GM19025 (cell line): ENCODE measurements around the gene MYH1.
"Not testable (repeated sequence)": the region's sequence is repeated elsewhere in the genome, so short reads cannot be mapped to it uniquely, and the experiment has no call there.

Source experiments
- ATAC-seq: cut with Tn5 transposase; IDR thresholded peaks from one replicate; pipeline ENCODE4 v1.9.1; 2021; ENCODE audit warnings: mild to moderate bottlenecking, low read depth, moderate library complexity; ENCODE audit not compliant: unreplicated experiment

Gene MYH1

DNA sequence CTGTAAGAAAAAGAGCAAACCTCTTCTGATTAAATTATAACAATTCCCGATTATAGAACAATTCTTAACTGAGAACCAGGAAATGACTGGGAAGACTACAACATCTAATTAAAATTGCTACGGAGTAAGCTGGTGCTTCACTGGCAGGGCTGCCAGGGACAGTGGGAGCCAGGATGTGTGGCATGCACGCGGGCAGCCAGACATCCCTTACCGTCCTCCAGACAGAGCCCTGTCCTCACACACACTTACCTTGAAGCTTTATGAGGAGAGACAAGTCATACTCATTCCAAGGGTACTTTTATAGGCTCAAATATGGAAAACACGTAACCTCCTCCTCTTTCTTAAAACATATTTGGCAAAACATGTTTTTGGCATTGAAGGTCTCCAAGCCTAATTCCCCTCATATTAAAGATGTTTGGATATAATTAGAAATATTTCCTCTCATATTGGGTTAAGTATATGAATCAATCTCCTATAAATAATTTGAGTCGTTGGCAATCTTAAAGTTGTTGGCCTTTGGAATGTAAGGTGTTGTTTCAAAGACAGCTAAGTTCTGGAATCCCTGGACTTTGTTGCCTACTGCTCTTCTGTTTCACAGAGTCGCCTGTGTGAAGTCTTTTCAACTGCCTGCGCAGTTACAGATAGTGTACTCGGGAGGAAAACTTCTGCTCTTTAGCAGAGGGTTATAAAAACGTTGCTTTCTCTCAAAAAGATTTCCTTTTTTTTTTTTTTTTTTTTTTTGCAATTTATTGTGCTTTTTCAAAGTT is at the start of gene MYH1:
Gene MYH1, minus strand, starts transcription at position 272 of the 767 bp plus-strand sequence. CDS start 1,900 bp downstream, outside the sequence.
- ATAC-seq = no peak

DNA sequence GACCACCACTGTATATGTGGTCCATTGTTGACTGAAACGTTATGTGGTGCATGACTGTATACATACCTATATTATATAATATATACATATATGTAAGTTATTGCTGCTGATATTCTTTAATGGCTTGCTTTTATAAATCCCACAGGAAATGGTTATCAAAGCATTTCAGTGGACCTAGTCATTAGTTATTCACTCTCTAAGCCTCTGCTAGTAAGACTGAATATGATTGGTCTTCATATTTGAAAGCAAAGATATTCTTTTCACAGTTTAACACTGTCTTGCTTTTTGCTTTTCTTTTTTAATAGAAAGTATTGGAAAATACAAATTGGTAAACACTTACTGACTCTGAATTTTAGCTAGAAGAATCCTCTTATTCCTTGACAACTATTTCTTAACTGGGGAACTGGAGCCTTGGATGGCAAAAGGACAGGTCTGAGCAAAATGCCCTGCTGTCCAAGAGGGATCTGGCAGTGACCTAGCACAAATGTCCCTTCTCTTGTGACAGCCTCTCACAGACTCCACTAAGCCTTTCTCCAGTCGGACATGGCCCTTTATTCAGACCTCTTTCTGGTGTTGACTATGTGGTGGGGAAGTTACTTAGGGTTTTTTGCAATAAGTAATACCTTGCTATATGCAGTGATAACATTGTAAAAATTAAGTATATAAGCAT is 45.8 kb upstream of the MYH1 start:
- ATAC-seq = no peak

DNA sequence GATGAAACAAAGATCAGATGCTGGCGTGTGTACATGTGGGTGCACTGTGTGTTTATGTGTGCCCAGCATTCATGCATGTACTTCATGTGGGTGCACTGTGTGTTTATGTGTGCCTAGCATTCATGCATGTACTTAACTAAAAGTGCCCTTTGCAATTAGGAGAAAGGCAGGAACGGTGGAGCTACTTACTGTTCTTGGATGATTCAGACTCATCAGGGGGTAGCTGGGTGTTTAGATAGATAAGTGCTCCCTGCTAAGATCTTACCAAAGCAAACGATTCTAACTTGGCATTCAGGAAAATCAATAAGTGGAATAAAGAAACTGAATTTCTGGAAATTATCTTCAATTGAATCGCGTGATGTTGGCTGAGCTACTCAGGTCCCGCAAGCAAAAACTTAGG is 39.7 kb upstream of the MYH1 start:
- ATAC-seq = no peak

DNA sequence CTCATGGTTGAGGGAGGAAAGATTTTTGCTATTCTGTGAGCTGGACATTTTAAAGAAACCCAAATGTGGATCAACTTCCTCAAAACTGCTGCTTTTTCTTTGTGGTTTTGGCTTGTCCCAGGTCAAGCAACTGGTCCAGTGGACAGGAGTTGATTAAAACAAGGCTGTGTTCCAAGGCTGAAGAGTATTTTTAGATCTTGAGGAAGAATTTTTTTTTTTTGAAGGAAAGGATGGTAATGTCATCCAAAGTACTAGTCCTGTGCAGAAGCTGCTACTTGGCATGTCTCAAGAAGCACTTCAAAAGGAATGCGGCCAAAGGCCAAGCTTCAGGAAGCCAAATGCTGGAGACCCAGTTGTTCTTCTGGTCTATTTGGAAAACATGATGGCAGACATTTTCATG is 39.1 kb upstream of the MYH1 start:
- no peak for ATAC-seq

DNA sequence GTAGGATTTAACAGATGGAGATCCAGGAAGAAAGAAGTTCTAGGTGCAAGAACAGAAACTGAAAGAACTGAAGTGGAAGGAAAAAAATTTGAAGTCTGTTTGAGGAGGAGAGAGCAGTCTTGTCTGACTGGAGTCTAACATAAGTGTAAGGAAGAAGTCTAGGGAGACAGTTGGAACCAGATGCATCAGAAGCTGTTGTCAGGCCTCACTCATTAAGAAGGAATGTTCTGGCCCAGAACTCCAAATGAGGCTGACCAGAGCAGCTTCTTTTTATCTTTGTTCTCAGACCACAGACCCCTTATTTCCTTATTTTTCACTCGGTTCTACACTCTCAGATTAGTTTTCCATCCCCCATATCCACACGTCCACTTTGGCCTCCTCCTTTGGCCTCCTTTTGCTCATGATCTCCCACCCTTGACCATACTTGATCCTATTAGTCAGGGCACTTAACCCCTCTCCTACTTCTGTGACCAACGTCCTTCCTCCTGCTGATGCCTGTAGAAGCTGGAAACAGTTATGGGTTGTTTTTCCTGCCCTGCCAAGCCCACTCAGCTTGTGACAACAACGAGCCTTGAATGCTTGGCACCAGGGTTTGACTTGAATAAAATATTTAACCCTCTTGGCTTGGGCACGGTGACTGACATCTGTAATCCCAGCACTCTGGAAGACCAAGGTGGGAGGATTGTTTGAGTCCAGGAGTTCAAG is 38.1 kb upstream of the MYH1 start:
- no peak for ATAC-seq

DNA sequence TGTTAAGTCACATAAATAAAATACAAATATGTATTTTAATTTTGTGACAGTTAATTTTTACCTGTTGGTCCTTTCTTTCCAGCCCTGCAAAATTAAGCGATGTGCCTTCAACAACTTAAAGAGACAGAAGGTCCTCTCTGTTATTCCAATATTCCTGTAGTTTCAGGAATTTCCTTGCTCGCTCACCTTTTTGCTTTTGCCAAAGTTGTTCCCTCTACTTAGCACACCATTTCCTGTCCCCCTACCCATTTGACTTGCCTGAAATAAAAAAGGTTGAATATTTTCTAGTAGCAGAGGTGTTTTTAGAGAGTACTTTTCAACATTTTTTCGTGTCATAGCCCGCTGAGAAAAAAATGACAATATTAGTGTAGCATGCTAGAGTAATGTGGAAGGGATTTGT is 31.7 kb upstream of the MYH1 start:
- ATAC-seq = no peak

DNA sequence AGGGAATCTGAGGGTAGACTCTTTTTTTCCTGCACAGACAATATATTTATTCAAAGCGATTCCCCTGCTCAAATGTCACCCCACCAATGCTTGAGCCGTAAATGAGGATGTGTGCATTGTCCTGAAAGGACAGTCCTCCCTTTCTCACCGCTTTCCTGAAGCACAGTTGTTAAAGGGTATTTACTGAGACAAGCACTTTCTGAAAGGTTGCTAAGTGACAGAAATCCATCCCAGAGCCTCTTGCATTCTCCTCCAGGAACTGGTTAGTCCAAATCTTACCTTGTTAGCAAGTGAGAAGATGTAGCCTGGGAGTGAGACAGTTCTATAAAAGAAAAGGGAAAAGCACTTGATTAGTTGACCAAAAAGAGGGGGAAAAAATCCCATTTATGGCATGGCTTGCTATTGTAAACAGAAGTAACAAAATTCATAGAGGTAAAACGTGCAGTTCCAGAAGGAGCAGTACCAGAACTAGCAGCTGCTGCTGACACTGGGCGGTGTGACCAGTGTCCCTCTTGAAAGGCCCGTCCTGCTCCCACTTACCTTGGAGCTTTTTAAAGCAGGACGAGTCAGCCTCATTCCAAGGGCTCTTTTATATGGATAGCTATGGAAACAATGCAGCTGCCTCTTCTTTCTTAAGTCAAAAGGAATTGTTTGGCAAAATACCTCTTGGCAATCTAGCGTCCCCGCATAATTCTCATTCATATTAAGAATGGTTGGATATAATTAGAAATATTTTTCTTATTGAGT is 30.9 kb upstream of the MYH1 start, which contains the start of gene MYH2:
Gene MYH2, minus strand, starts transcription at position 563 of the 747 bp plus-strand sequence. CDS start 1,738 bp downstream, outside the sequence.
- no peak for ATAC-seq

DNA sequence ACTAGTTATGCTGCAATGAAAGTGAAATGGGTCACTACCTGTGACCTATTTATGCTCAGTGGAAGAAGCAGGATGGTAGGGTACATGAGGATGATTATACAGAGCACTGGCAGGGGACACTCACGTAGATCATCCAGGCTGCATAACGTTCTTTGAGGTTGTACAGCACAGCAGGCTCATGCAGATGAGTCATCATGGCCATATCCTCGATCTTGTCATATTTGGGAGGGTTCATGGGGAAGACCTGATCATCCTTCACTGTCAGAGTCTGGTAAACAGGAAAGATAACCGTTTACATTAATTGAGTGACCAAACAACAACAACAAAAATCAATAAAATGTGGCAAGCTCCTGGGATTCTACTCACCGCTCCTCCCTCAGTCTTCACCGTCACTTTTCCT is 29.0 kb upstream of the MYH1 start:
- ATAC-seq = no peak

DNA sequence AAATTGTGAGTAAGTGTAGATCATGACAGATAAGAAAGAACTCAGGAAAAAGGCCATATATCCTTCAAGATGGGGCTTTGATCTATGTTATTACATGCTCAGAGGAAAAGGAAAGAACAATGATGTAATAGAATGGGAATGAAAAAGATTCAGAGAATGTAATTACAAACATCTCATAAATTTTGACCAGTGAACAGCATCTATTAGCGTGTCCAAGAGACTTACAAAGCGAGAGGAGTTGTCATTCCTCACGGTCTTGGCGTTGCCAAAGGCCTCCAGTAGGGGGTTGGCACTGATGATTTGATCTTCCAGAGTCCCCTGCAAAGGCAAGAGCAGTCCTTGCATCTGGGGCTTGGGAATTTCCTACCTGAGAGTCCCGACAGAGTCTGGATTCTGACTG is 25.1 kb upstream of the MYH1 start:
- not testable (repeated sequence) for ATAC-seq

DNA sequence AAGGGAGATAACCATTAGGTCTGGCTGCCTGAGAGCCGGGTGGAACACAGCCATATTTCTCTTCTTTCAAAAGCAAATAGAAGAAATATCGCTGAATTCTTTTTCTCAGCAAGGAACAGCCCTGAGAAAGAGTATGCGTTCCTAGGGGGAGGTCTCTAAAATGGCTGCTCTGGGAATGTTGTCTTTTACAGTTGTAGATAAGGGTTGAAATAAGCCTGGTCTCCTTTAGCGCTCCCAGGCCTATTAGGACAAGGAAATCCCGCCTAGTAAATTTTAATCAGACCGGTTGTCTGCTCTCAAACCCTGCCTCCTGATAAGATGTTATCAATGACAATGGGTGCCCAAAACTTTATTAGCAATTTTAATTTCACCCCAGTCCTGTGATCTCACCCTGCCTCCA is 22.8 kb upstream of the MYH1 start:
- ATAC-seq = not testable (repeated sequence)

DNA sequence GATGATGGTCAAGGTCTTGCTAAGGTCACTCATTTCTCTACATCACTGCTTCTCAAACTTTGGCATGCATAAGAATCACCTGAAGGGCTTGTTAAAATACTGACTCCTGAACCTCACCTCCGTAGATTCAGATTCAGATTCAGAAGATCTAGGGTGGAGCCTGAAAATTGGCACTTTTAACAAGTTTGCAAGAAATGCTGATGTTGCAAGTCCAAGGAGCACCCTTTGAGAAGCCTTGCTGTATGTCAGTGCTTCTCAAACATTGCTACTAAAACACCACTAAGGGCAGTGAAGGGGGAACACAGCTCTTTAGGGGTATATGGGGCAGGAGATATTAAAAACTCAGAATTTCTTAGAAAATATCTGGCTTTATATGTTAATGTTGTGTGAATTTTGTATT is 13.7 kb upstream of the MYH1 start:
- no peak for ATAC-seq

DNA sequence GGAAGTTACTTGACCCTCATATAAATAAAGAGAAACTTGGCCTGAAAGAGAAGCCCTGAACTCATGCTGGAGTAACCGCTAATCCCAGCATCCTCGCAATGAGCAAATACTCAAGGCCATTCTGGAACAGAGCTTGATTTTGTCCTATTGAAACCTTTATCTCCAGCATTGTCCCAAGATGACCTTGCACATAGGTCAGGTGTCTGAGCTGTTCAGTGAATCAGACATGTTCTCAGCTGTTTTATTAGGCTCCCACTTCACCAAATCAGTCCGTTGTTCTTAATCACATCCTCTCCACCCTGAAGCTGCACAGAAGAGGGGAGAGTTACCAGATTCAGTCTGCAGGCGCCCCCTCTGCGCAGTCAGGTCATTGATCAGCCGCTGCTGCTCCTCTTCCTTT is 9.1 kb upstream of the MYH1 start:
- no peak for ATAC-seq

DNA sequence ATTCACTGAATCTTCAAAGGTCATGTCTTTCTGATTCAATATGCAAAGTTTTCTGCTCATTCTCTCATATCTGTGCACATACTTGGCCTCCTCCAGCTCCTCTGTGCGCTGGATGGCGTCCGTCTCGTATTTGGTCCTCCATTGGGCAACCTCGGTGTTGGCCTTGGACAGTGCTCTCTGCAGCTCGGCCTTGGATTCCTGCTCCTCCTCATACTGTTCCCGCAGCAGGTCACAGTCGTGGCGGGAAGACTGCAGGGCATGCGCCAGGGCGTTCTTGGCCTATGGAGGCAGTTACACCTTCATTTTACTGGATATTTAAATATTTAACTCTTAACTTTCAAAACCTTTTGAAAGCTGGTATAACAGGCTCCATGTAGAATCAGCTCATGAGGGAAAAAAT is 8.2 kb upstream of the MYH1 start:
- ATAC-seq = no peak

DNA sequence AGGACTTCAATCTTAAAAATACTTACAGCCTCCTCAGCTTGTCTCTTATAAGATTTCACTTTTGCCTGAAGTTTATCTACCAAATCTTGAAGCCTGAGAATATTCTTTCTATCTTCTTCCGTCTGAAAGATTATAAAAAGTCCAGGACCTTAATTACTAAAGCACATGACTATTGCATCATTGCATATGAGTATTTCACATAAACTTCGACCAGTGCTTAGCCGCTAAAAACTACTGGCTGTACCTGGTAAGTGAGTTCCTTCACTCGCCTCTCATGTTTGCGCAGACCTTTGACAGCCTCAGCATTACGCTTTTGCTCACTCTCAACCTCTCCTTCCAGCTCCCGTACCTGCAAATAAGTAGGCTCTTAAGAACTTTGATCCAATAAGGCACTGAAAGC is 4.7 kb upstream of the MYH1 start:
- ATAC-seq = no peak

DNA sequence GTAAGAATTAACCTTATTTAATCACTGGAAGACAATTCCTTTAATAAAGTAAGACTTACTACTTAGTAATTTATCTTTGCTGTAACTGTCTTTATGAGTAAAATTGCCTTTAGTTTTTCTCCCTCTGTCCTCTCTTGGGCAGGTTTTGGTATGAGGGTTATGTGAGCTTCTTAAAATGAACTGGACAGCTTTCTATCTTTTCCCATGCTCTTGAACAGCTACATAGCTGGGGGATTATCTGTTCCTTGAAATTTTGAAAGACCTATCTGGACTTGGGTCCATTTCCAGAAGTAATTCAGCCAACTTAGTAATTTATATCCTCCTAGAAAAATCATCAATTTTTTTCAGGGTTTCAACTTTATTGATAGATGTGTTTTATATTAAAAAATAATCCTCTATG is 3.6 kb upstream of the MYH1 start:
- no peak for ATAC-seq

DNA sequence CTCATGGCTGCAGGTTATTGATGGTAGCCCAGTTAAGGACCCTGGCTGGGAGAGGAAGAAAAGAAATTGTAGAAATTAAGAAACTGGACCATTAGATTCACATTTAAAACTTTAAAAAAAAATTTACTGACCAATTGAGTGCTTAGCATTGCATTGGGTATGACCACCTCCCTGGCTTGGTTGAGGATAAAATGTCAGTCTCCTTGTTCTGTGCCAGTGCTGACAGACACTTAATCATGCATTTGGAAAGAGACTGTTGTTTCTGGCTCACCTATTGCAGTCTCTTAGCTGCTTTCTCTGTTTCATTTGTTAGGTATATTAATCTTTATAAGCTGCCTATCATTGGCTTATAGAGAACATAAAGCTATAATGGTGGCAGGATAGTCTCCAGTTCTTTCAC is 1.7 kb downstream of the MYH1 start:
- ATAC-seq = no peak

DNA sequence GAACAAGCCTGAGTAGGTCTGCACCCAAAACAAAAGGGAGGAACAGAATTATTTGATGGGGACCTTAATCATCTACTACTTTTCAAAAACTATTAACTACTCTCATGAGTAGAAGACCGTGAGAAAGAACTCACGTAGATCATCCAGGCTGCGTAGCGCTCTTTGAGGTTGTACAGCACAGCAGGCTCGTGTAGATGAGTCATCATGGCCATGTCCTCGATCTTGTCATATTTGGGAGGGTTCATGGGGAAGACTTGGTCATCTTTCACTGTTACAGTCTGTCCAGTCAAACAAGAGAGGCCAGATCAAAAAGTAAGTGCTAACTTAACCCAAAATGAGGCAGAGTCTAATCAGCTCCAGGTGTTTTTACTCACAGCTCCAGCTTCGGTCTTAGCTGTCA is 2.3 kb downstream of the MYH1 start:
- ATAC-seq = no peak

DNA sequence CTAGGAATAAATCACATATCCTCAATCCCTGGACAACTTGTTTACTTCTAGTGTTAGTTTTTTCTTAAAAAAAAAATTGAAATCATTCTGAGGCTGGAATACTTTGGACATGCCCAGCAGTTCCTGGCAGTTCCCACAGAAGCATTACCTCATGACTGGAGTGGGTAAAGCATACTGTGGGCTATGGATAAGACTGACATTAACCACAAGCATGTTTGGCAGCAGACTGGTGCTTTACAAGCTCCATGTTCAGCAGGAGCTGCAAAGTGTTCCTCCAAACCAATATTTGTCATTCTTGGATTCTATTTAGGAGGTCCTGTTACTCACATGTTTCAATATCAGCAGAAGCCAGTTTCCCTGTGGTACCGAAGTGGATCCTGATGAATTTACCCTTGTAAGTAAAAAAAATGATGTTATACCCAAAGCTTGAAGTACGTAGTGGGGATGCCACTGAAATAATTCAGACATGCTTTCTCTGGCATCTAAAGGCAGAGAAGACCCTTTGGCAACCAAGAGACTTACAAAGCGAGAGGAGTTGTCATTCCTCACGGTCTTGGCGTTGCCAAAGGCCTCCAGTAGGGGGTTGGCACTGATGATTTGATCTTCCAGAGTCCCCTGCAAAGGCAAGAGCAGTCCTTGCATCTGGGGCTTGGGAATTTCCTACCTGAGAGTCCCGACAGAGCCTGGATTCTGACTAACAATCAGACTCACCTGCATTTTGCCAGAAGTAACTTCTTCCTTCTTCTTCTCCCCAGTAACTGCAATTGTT is 4.9 kb downstream of the MYH1 start:
- ATAC-seq = no peak

DNA sequence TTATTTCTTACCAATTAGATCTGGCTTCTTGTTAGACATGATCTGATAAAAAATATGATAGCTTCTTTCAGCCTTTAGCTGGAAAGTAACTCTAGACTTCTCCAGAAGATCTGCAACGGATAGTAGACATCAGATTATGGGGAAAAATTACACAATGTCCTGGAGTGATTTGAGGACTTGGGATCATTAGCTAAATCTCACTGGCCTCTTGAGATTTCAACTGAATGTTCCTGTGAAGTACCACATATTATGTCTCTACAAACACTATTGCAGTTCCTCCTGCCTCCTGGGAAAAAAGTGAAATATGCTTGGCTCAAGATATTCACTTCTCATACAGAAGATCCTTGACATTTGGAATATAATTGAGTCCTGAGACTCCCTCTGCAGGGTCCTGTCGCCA is 5.5 kb downstream of the MYH1 start:
- no peak for ATAC-seq

DNA sequence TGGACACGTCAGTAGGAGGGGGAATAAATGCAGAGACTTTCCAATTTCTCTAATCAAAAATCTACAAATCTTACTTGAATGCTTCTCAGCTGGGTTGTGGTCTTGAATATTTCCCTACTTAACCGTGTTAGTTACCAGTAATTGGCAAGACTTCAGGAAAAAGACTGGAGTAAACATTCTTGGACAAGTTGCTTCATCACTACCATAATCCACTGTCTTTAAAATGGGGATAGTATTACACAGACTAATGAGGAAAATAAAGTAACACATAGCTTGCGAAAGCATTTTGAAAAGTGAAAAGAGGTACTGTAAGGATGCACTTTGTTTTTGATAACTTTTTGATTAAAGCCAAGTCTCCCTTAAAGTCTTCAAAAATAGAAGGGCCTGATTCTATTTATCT is 18.4 kb downstream of the MYH1 start:
- ATAC-seq = no peak
